H9 (cell line): ENCODE data around the gene GRB7. TPM values are rescaled to one million over a fixed set of nuclear protein-coding genes. Genes with fewer than 3 reads are reported as not detected.
A peak's percentile ranks its signal among the peaks of the same experiment; 100 is the strongest.

ENCODE experiments used
- DNase-seq: peaks from one replicate; pipeline ENCODE4 v3.0.0-alpha.2; 2017
- H2AFZ ChIP-seq: one replicate; pipeline ENCODE4 v1.6.1; 2013; ENCODE audit warnings: mild to moderate bottlenecking, low read length, control low read depth, moderate library complexity
- H2AK5ac ChIP-seq: 2 replicates; pipeline ENCODE4 v1.6.1; 2013; ENCODE audit warnings: low read length, control low read depth, mixed read lengths; ENCODE audit not compliant: insufficient read length
- H2BK120ac ChIP-seq: one replicate; pipeline ENCODE4 v1.6.1; 2013; ENCODE audit warnings: low read depth, mild to moderate bottlenecking, low read length, control low read depth, inconsistent platforms; ENCODE audit not compliant: poor library complexity, severe bottlenecking
- H2BK12ac ChIP-seq: 2 replicates; pipeline ENCODE4 v1.6.1; 2013; ENCODE audit warnings: low read length, control low read depth, mixed read lengths, low read depth; ENCODE audit not compliant: insufficient read length
- H2BK15ac ChIP-seq: 2 replicates; pipeline ENCODE4 v1.6.1; 2013; ENCODE audit warnings: low read depth, low read length, control low read depth
- H2BK20ac ChIP-seq: one replicate; pipeline ENCODE4 v1.6.1; 2013; ENCODE audit warnings: low read depth, mild to moderate bottlenecking, low read length, control low read depth, inconsistent platforms; ENCODE audit not compliant: poor library complexity, severe bottlenecking
- H2BK5ac ChIP-seq: 2 replicates; pipeline ENCODE4 v1.6.1; 2013; ENCODE audit warnings: low read length, control low read depth, mixed read lengths; ENCODE audit not compliant: insufficient read length
- H3K14ac ChIP-seq: 2 replicates; pipeline ENCODE4 v1.6.1; 2013; ENCODE audit warnings: low read length, control low read depth; ENCODE audit not compliant: insufficient read depth
- H3K18ac ChIP-seq: 2 replicates; pipeline ENCODE4 v1.6.1; 2013; ENCODE audit warnings: low read depth, mild to moderate bottlenecking, mixed read lengths, low read length, control low read depth; ENCODE audit not compliant: insufficient read length
- H3K23ac ChIP-seq: 2 replicates; pipeline ENCODE4 v1.6.1; 2013; ENCODE audit warnings: low read length, control low read depth, mixed read lengths, low read depth; ENCODE audit not compliant: insufficient read length
- H3K23me2 ChIP-seq: 2 replicates; pipeline ENCODE4 v1.6.1; 2013; ENCODE audit warnings: low read depth, mild to moderate bottlenecking, mixed read lengths, low read length, control low read depth; ENCODE audit not compliant: insufficient read length, poor library complexity, severe bottlenecking
- H3K27ac ChIP-seq: 2 replicates; pipeline ENCODE4 v1.5.1; 2013; ENCODE audit warnings: low read length, control low read depth, mixed read lengths, low read depth; ENCODE audit not compliant: insufficient read length
- H3K27me3 ChIP-seq: 2 replicates; pipeline ENCODE4 v1.6.1; 2013; ENCODE audit warnings: low read length, control low read depth, inconsistent platforms; ENCODE audit not compliant: insufficient read depth
- H3K4ac ChIP-seq: 2 replicates; pipeline ENCODE4 v1.6.1; 2013; ENCODE audit warnings: low read depth, mild to moderate bottlenecking, control low read depth, inconsistent platforms, low read length, moderate library complexity
- H3K4me1 ChIP-seq: 2 replicates; pipeline ENCODE4 v1.6.1; 2013; ENCODE audit warnings: low read length, control low read depth, inconsistent platforms; ENCODE audit not compliant: insufficient read depth
- H3K4me2 ChIP-seq: 2 replicates; pipeline ENCODE4 v1.6.1; 2013; ENCODE audit warnings: low read length, control low read depth, mixed read lengths; ENCODE audit not compliant: insufficient read length, insufficient read depth
- H3K56ac ChIP-seq: 2 replicates; pipeline ENCODE4 v1.6.1; 2013; ENCODE audit warnings: low read depth, mild to moderate bottlenecking, mixed read lengths, low read length, control low read depth; ENCODE audit not compliant: insufficient read length
- H3K79me1 ChIP-seq: 2 replicates; pipeline ENCODE4 v1.6.1; 2013; ENCODE audit warnings: low read depth, mild to moderate bottlenecking, moderate library complexity, low read length, control low read depth, inconsistent platforms; ENCODE audit not compliant: insufficient read depth, poor library complexity, severe bottlenecking
- H3K79me2 ChIP-seq: 2 replicates; pipeline ENCODE4 v1.6.1; 2013; ENCODE audit warnings: low read length, control low read depth, inconsistent platforms; ENCODE audit not compliant: insufficient read depth
- H3K9ac ChIP-seq: 2 replicates; pipeline ENCODE4 v1.6.1; 2013; ENCODE audit warnings: low read length, control low read depth, mixed read lengths; ENCODE audit not compliant: insufficient read length; ENCODE audit errors: extremely low read depth
- H3K9me3 ChIP-seq: one replicate; pipeline ENCODE4 v1.6.1; 2013; ENCODE audit warnings: low read depth, low read length, inconsistent platforms; ENCODE audit not compliant: control insufficient read depth
- H3T11ph ChIP-seq: one replicate; pipeline ENCODE4 v1.6.1; 2013; ENCODE audit warnings: mild to moderate bottlenecking, low read length, control low read depth, inconsistent platforms
- H4K20me1 ChIP-seq: one replicate; pipeline ENCODE4 v1.6.1; 2013; ENCODE audit not compliant: control insufficient read depth, insufficient read length, insufficient read depth
- H4K5ac ChIP-seq: 2 replicates; pipeline ENCODE4 v1.6.1; 2013; ENCODE audit warnings: low read depth, mild to moderate bottlenecking, mixed read lengths, low read length, control low read depth; ENCODE audit not compliant: insufficient read length
- H4K8ac ChIP-seq: replicated peaks from 2 replicates; pipeline ENCODE4 v1.6.1; 2013; ENCODE audit warnings: low read length, control low read depth, mixed read lengths, low read depth; ENCODE audit not compliant: insufficient read length
- H4K91ac ChIP-seq: 2 replicates; pipeline ENCODE4 v1.6.1; 2013; ENCODE audit warnings: low read depth, mild to moderate bottlenecking, moderate library complexity, mixed read lengths, low read length, control low read depth; ENCODE audit not compliant: insufficient read length
- H3K27ac Mint-ChIP-seq, 3 experiments: 2 replicates in 2 of 3; 3 replicates in 1 of 3; pipeline ENCODE4 v1.8.0; 2020 to 2021; ENCODE audit warnings: mixed read lengths in 3 of 3, mild to moderate bottlenecking in 1 of 3, moderate library complexity in 1 of 3
- H3K27me3 Mint-ChIP-seq: 2 replicates; pipeline ENCODE4 v1.8.0; 2021; ENCODE audit warnings: low read depth, mild to moderate bottlenecking, moderate library complexity, mixed read lengths
- H3K36me3 Mint-ChIP-seq, 3 experiments: 2 replicates in 2 of 3; 3 replicates in 1 of 3; pipeline ENCODE4 v1.8.0; 2020 to 2021; ENCODE audit warnings: low read depth in 3 of 3, mixed read lengths in 3 of 3; ENCODE audit not compliant: insufficient read depth in 1 of 3
- H3K4me1 Mint-ChIP-seq, 2 experiments: 2 replicates each; pipeline ENCODE4 v1.8.0; 2020; ENCODE audit warnings: mixed read lengths in 2 of 2
- H3K4me3 Mint-ChIP-seq, 2 experiments: 2 replicates in 1 of 2; 3 replicates in 1 of 2; pipeline ENCODE4 v1.8.0; 2020 to 2021; ENCODE audit warnings: mild to moderate bottlenecking in 2 of 2, mixed read lengths in 2 of 2, moderate library complexity in 1 of 2
- H3K9me3 Mint-ChIP-seq, 2 experiments: 2 replicates in 1 of 2; 3 replicates in 1 of 2; pipeline ENCODE4 v1.8.0; 2020; ENCODE audit warnings: mild to moderate bottlenecking in 2 of 2, mixed read lengths in 2 of 2, moderate library complexity in 1 of 2
- WGBS: extraction: QIAGEN DNeasy Blood & Tissue Kit; methylation state at CpG from one replicate; pipeline ENCODE4 v1.1.7; 2013; ENCODE audit warnings: missing lambda C conversion rate, low lambda C conversion rate, mixed read lengths; ENCODE audit not compliant: insufficient read length; ENCODE audit errors: extremely low coverage; 5-methylcytosine and 5-hydroxymethylcytosine counted together
- total RNA-seq: library from RNA; stranded (reverse); gene quantifications from 2 replicates; pipeline ENCODE4 v1.2.1, GENCODE V29; 2021
- TF ChIP-seq, protein P1 (sequence below): fragments of 200-600 bp; sonication (generic); conservative IDR thresholded peaks from 3 replicates; pipeline ENCODE4 v1.8.0; 2021; ENCODE audit warnings: antibody characterized with exemption, mild to moderate bottlenecking

GRB7 gene
- total RNA-seq, 1 experiment from 2014 or later, result 55.0 TPM

- H4K91ac ChIP-seq, result no peak overlapping the region
- H3K9me3 Mint-ChIP-seq, result no peaks in the 10 kb centered on the region; a peak in 2 of 5 replicates
- no peak overlapping the region for H2AFZ ChIP-seq
- H3K79me2 ChIP-seq, result no peaks in the 10 kb centered on the region
- H3K9ac ChIP-seq, result no peak overlapping the region
- DNase-seq, result peak; percentile 34
- peaks cover 51% of the 10 kb centered on the region in 2 experiments for H3K4me1 Mint-ChIP-seq
- H2BK15ac ChIP-seq, result no peak overlapping the region
- H3K23ac ChIP-seq, result no peak overlapping the region
- H3K4me2 ChIP-seq, result no peak overlapping the region
- H4K8ac ChIP-seq, result no peak overlapping the region
- no peak overlapping the region for H2BK5ac ChIP-seq
- H3K18ac ChIP-seq, result no peak overlapping the region
- H2AK5ac ChIP-seq, result no peak overlapping the region
- no peak overlapping the region for H2BK120ac ChIP-seq
- H3K4me3 Mint-ChIP-seq, result peak overlapping the region in 1 of 2 experiments; percentile 71; a peak in 3 of 5 replicates
- no peak overlapping the region for H2BK12ac ChIP-seq
- no peaks in the 10 kb centered on the region for H3K27me3 ChIP-seq
- H3K79me1 ChIP-seq, result no peaks in the 10 kb centered on the region
- 0 out of 7 replicates have a peak overlapping the region, but pooled peaks of 1 of the 3 experiments have one; percentile 49 for H3K27ac Mint-ChIP-seq
- H3K9me3 ChIP-seq, result no peaks in the 10 kb centered on the region
- H3K27me3 Mint-ChIP-seq, result peaks cover 32% of the 10 kb centered on the region
- no peak overlapping the region for H4K5ac ChIP-seq
- H3K14ac ChIP-seq, result no peak overlapping the region
- TF ChIP-seq, protein P1, sequence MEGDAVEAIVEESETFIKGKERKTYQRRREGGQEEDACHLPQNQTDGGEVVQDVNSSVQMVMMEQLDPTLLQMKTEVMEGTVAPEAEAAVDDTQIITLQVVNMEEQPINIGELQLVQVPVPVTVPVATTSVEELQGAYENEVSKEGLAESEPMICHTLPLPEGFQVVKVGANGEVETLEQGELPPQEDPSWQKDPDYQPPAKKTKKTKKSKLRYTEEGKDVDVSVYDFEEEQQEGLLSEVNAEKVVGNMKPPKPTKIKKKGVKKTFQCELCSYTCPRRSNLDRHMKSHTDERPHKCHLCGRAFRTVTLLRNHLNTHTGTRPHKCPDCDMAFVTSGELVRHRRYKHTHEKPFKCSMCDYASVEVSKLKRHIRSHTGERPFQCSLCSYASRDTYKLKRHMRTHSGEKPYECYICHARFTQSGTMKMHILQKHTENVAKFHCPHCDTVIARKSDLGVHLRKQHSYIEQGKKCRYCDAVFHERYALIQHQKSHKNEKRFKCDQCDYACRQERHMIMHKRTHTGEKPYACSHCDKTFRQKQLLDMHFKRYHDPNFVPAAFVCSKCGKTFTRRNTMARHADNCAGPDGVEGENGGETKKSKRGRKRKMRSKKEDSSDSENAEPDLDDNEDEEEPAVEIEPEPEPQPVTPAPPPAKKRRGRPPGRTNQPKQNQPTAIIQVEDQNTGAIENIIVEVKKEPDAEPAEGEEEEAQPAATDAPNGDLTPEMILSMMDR, result no peak
- H3T11ph ChIP-seq, result no peak overlapping the region
- WGBS, result no CpG with 5 or more reads among the region's 18 CpGs
- H2BK20ac ChIP-seq, result no peak overlapping the region
- H3K36me3 Mint-ChIP-seq, result peaks cover 0 to 3% (median 0%) of the 10 kb centered on the region in 3 experiments; a peak in 1 of 7 replicates
- H3K27ac ChIP-seq, result no peak overlapping the region
- peaks cover 3% of the 10 kb centered on the region for H3K23me2 ChIP-seq
- H3K4ac ChIP-seq, result no peak overlapping the region
- peaks cover 2% of the 10 kb centered on the region; the same call in 1 of the 2 replicates for H3K4me1 ChIP-seq
- H4K20me1 ChIP-seq, result peaks cover 2% of the 10 kb centered on the region
- H3K56ac ChIP-seq, result no peak overlapping the region
Measured at GRCh38 chr17:39755554-39756379, 18.0 kb downstream of the GRB7 start.
